K562 (cell line): ENCODE results near the gene PEX13. TPM values are rescaled to one million over a fixed set of nuclear protein-coding genes. Genes with fewer than 3 reads are reported as not detected.
"Not testable (repeated sequence)": the region's sequence is repeated elsewhere in the genome, so short reads cannot be mapped to it uniquely, and the experiment has no call there.

Experiments used
- ATAC-seq: fragments of 200-7000 bp; cut with Tn5 transposase; 3 replicates; pipeline ENCODE4 v1.9.1; 2020; ENCODE audit warnings: moderate library complexity
- BruUV-seq: library from RNA; stranded (reverse); fragments of 400-500 nt; replicated peaks from 2 replicates; lab custom pipeline; 2021; lab: Mats Ljungman, UMichigan
- CTCF ChIA-PET: fragments of 300-600 bp; formaldehyde crosslinking; extraction: SDS; loops from one replicate; lab custom pipeline; 2021; ENCODE audit warnings: low intra/inter-chr PET ratio; lab: Yijun Ruan, JAX
- POLR2A ChIA-PET: fragments of 300-600, 350-650 bp; sonication (Branson Sonifier 250); formaldehyde crosslinking; extraction: SDS; loops from one replicate; lab custom pipeline; 2021; ENCODE audit warnings: antibody characterized with exemption, inconsistent platforms; lab: Yijun Ruan, JAX
- DNase-seq, 4 experiments: peaks; one replicate each; pipeline versions ENCODE4 v3.0.0 to v3.0.0-alpha.2; 2011 to 2018; ENCODE audit warnings: low spot score in 3 of 4, mixed read lengths in 3 of 4; ENCODE audit errors: extremely low read depth in 1 of 4
- FAIRE-seq: peaks from 2 replicates; lab custom pipeline; 2011; peaks lifted over from hg19 to GRCh38; lab: Jason Lieb, UNC
- H2AFZ ChIP-seq: 2 replicates; pipeline ENCODE4 v1.6.0; 2011; ENCODE audit warnings: low read depth, low read length, control low read depth, inconsistent platforms
- H3K27ac ChIP-seq: fragments of 200-600 bp; 3 replicates; pipeline ENCODE4 v1.8.0; 2011; ENCODE audit warnings: low read depth, mild to moderate bottlenecking, control low read depth, inconsistent platforms, low read length, moderate library complexity, mixed read lengths; ENCODE audit errors: extremely low read depth
- H3K27me3 ChIP-seq, 2 experiments: fragments of 300-600 bp in 1 of 2; 2 replicates in 1 of 2; 3 replicates in 1 of 2; pipeline versions ENCODE4 v1.6.0 to v1.8.0; 2011; ENCODE audit warnings: inconsistent platforms in 2 of 2, low read length in 2 of 2, mild to moderate bottlenecking in 1 of 2, mixed read lengths in 1 of 2, moderate library complexity in 1 of 2; ENCODE audit not compliant: control insufficient read depth in 2 of 2, insufficient read depth in 2 of 2
- H3K36me3 ChIP-seq: fragments of 300-600 bp; 3 replicates; pipeline ENCODE4 v1.8.0; 2011; ENCODE audit warnings: mild to moderate bottlenecking, low read length, inconsistent platforms; ENCODE audit not compliant: control insufficient read depth, insufficient read depth
- H3K4me1 ChIP-seq, 2 experiments: fragments of 200-600 bp in 1 of 2; replicated peaks in 1 of 2; 2 replicates in 1 of 2; 3 replicates in 1 of 2; pipeline versions ENCODE4 v1.5.1 to v1.8.0; 2011; ENCODE audit warnings: inconsistent platforms in 2 of 2, low read length in 2 of 2, mild to moderate bottlenecking in 1 of 2, mixed read lengths in 1 of 2, moderate library complexity in 1 of 2; ENCODE audit not compliant: control insufficient read depth in 2 of 2, insufficient read depth in 2 of 2
- H3K4me2 ChIP-seq: 2 replicates; pipeline ENCODE4 v1.6.1; 2011; ENCODE audit warnings: low read length, control low read depth, inconsistent platforms, mixed read lengths; ENCODE audit not compliant: insufficient read depth
- H3K4me3 ChIP-seq: fragments of 200-600 bp; sonication (generic), shearing (Covaris generic); 2 replicates; pipeline ENCODE4 v1.5.1; 2016; ENCODE audit warnings: control low read depth, inconsistent platforms
- H3K79me2 ChIP-seq: fragments of 200-600 bp; 3 replicates; pipeline ENCODE4 v1.8.0; 2011; ENCODE audit warnings: low read length, inconsistent platforms; ENCODE audit not compliant: control insufficient read depth, insufficient read depth
- H3K9ac ChIP-seq, 2 experiments: 2 replicates each; pipeline versions ENCODE4 v1.6.0 to v1.6.1; 2011; ENCODE audit warnings: low read depth in 2 of 2, low read length in 2 of 2, control low read depth in 1 of 2, inconsistent platforms in 1 of 2, mild to moderate bottlenecking in 1 of 2, mixed read lengths in 1 of 2; ENCODE audit not compliant: insufficient read depth in 1 of 2
- H3K9me1 ChIP-seq: one replicate; pipeline ENCODE4 v1.6.0; 2011; ENCODE audit warnings: inconsistent platforms, mild to moderate bottlenecking, low read length, moderate library complexity; ENCODE audit not compliant: control insufficient read depth, insufficient read depth
- H3K9me3 ChIP-seq: replicated peaks from 2 replicates; pipeline ENCODE4 v1.5.1; 2011; ENCODE audit warnings: low read depth, low read length, inconsistent platforms; ENCODE audit not compliant: control insufficient read depth, insufficient read depth
- H4K20me1 ChIP-seq: replicated peaks from 2 replicates; pipeline ENCODE4 v1.6.1; 2011; ENCODE audit warnings: low read length, inconsistent platforms, mixed read lengths; ENCODE audit not compliant: control insufficient read depth, insufficient read depth
- ARID2 ChIP-seq: fragments of 450-650 bp; IDR thresholded peaks from 2 replicates; pipeline ENCODE4 v1.6.1; 2017; ENCODE audit warnings: antibody characterized with exemption, mild to moderate bottlenecking
- HDAC2 ChIP-seq: fragments of 450-650 bp; IDR thresholded peaks from 2 replicates; pipeline ENCODE4 v1.6.1; 2016; ENCODE audit warnings: mild to moderate bottlenecking
- NCOA4 ChIP-seq: fragments of 450-650 bp; IDR thresholded peaks from 2 replicates; pipeline ENCODE4 v1.6.1; 2018; ENCODE audit warnings: mild to moderate bottlenecking; ENCODE audit not compliant: partially characterized antibody
- ZKSCAN1 ChIP-seq: fragments of 150-350 bp; IDR thresholded peaks from 2 replicates; pipeline ENCODE4 v1.6.1; 2016; ENCODE audit warnings: low read depth, low read length
- ZNF431 ChIP-seq: sonication (generic); formaldehyde crosslinking; IDR thresholded peaks from 2 replicates; pipeline ENCODE4 v1.8.0; 2022; ENCODE audit warnings: mild to moderate bottlenecking, missing genetic modification reagents
- ZNF507 ChIP-seq: conservative IDR thresholded peaks from 2 replicates; pipeline ENCODE4 v1.6.1; 2017; ENCODE audit warnings: missing genetic modification characterization, missing compliant biosample characterization
- WGBS: fragments of 100-300 bp; shearing (Covaris generic); methylation state at CpG from one replicate; pipeline ENCODE4 v1.1.6; 2016; ENCODE audit warnings: low coverage, mixed read lengths; ENCODE audit not compliant: insufficient coverage; ENCODE audit errors: missing lambda C conversion rate; 5-methylcytosine and 5-hydroxymethylcytosine counted together
- in situ Hi-C: fragments of 300-500 bp; cut with MboI; formaldehyde crosslinking; loops from 4 replicates; pipeline ENCODE4 v1.15.0; 2018; ENCODE audit warnings: inconsistent platforms, mixed read lengths
- intact Hi-C: fragments of 100-400 bp; cut with micrococcal nuclease; formaldehyde crosslinking; loops from 2 replicates; pipeline ENCODE4 v1.14.2; 2022
- polyA plus RNA-seq, 8 experiments: library from polyadenylated mRNA; depleted of rRNA in 4 of 8; stranded (reverse) in 5 of 8; unstranded in 3 of 8; fragments of >200 nt; fragmentation: Nextera tagmentation in 2 of 8; fragmentation: Illumina TruSeq in 1 of 8; extraction: Ambion mirVana in 2 of 8; extraction: Trizol in 1 of 8; gene quantifications; 2 replicates each; pipeline versions ENCODE4 v1.2.1 to v1.2.3, GENCODE V29; 2011 to 2014; ENCODE audit warnings: inconsistent platforms in 1 of 8, missing spikeins in 1 of 8
- total RNA-seq, 7 experiments: library from RNA; depleted of rRNA in 6 of 7; stranded (reverse); fragments of >200 nt in 6 of 7; fragmentation: Illumina TruSeq in 2 of 7; extraction: Trizol in 2 of 7; gene quantifications; 2 replicates each; pipeline versions ENCODE4 v1.2.1 to v1.2.3, GENCODE V29; 2011 to 2021; ENCODE audit warnings: low replicate concordance in 1 of 7
- TF ChIP-seq, protein P1 (sequence below): fragments of 450-650 bp; IDR thresholded peaks from one replicate; pipeline ENCODE4 v1.6.1; 2018; ENCODE audit warnings: mild to moderate bottlenecking, moderate library complexity; ENCODE audit not compliant: partially characterized antibody

PEX13 gene
- total and polyA plus RNA-seq, 9 of the 15 experiments (the other 6 are each of a cell fraction or from before 2014, with no cell fraction given) = 4.0 to 30.4 (median 18.8) TPM

DNA sequence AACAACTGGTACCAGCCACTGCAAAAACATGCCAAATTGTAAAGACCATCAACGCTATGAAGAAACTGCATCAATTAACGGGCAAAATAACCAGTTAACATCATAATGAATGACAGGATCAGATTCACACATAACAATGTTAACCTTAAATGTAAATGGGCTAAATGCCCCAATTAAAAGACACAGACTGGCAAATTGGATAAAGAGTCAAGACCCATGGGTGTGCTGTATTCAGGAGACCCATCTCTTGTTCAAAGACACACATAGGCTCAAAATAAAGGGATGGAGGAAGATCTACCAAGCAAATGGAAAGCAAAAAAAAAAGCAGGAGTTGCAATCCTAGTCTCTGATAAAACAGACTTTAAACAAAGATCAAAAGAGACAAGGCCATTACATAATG is 19.1 kb downstream of the PEX13 start:
- H3K4me3 ChIP-seq, H2AFZ ChIP-seq, H3K79me2 ChIP-seq, H3K9ac ChIP-seq, H3K27me3 ChIP-seq, H3K4me1 ChIP-seq, H4K20me1 ChIP-seq, H3K27ac ChIP-seq, ATAC-seq, intact Hi-C loops, POLR2A ChIA-PET, BruUV-seq, H3K9me1 ChIP-seq, H3K9me3 ChIP-seq, DNase-seq, H3K4me2 ChIP-seq, CTCF ChIA-PET, in situ Hi-C loops, FAIRE-seq: not testable (repeated sequence)
- H3K36me3 ChIP-seq = peaks cover 29% of the 10 kb centered on the region; the same call in 2 of the 3 replicates
- TF ChIP-seq ZNF507 (tag) = peak; percentile 70
- WGBS = 100% methylated on average over 2 of the region's 2 CpGs

DNA sequence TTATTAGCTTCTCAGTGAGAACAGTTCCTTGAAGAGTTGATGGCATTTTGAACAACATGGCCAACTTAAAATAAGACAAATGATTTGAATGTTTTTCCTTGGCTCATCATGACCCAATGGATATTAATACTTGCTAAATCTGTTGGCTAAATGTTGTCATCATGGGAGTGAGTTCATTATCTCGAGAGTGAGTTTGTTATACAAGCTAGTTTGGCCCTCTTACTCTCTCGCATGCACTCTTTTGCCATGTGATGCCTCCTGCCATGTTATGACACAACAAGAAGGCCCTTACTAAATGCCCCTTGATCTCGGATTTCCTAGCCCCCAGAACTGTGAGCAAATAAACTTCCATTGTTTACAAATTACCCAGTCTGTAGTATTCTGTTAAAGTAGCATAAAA is 25.3 kb downstream of the PEX13 start:
- Histone ChIP-seq H4K20me1 (no peaks in the 10 kb centered on the region), H3K9me3 (peaks cover 2% of the 10 kb centered on the region; the same call in 1 of the 2 replicates), H3K9me1 (no peaks in the 10 kb centered on the region), H3K4me3 (no peak overlapping the region), H2AFZ (no peak overlapping the region), H3K4me1 (no peaks in the 10 kb centered on the region), H3K36me3 (peaks cover 25% of the 10 kb centered on the region), H3K27ac (no peak overlapping the region), H3K4me2 (no peak overlapping the region), H3K27me3 (no peaks in the 10 kb centered on the region), H3K79me2 (peaks cover 4% of the 10 kb centered on the region; the same call in 1 of the 3 replicates), H3K9ac (no peak overlapping the region)
- intact Hi-C loops = no loop called here
- FAIRE-seq (no peak), ATAC-seq (no peak), DNase-seq (no peak)
- BruUV-seq = no TSS peak
- in situ Hi-C loops = no loop called here
- ChIA-PET POLR2A (no interaction called here), CTCF (no interaction called here)
- WGBS = 89% methylated on average over 3 of the region's 3 CpGs
- TF ChIP-seq HDAC2 (no peak), ARID2 (no peak), NCOA4 (no peak), ZNF431 (CRISPR knock-in tag) (no peak), ZKSCAN1 (no peak)
- TF ChIP-seq, protein P1, sequence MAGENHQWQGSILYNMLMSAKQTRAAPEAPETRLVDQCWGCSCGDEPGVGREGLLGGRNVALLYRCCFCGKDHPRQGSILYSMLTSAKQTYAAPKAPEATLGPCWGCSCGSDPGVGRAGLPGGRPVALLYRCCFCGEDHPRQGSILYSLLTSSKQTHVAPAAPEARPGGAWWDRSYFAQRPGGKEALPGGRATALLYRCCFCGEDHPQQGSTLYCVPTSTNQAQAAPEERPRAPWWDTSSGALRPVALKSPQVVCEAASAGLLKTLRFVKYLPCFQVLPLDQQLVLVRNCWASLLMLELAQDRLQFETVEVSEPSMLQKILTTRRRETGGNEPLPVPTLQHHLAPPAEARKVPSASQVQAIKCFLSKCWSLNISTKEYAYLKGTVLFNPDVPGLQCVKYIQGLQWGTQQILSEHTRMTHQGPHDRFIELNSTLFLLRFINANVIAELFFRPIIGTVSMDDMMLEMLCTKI = no peak
